Peyer's patch (tissue), 4 donors: ENCODE results near the gene PGM2. TPM values are rescaled to one million over a fixed set of nuclear protein-coding genes. Genes with fewer than 3 reads are reported as not detected.

Source experiments
- DNase-seq, 3 donors: peaks; one replicate each; pipeline ENCODE4 v3.0.0-alpha.2; 2017 to 2019
- H3K27ac ChIP-seq, 4 donors: fragments of 200-600 bp; sonication (generic); one replicate each; pipeline ENCODE4 v1.5.1; 2016 to 2019
- H3K27me3 ChIP-seq, 2 donors: fragments of 200-600 bp; sonication (generic); one replicate each; pipeline ENCODE4 v1.5.1; 2019
- H3K36me3 ChIP-seq, 3 donors: fragments of 200-600 bp; sonication (generic); one replicate each; pipeline ENCODE4 v1.5.1; 2016 to 2019
- H3K4me1 ChIP-seq, 4 donors: fragments of 200-600 bp; sonication (generic); one replicate each; pipeline ENCODE4 v1.5.1; 2016 to 2019
- H3K4me3 ChIP-seq, 4 donors: fragments of 200-600 bp; sonication (generic); 1 replicate in 3 of 4; 2 replicates in 1 of 4; pipeline ENCODE4 v1.5.1; 2016 to 2019; ENCODE audit warnings: mild to moderate bottlenecking in 1 of 4
- H3K9me3 ChIP-seq, 4 donors: fragments of 200-600 bp; sonication (generic); one replicate each; pipeline ENCODE4 v1.5.1; 2016 to 2019; ENCODE audit warnings: mild to moderate bottlenecking in 1 of 4
- POLR2A ChIP-seq, 2 donors: fragments of 450-650 bp; IDR thresholded peaks; one replicate each; pipeline ENCODE4 v1.5.1; 2017; ENCODE audit warnings: antibody characterized with exemption in 2 of 2, mild to moderate bottlenecking in 2 of 2, moderate library complexity in 2 of 2
- total RNA-seq, 4 donors: library from RNA; depleted of rRNA; stranded (reverse); fragments of >200 nt; gene quantifications; one replicate each; pipeline ENCODE4 v1.1.0, GENCODE V29; 2016
- TF ChIP-seq, protein P1 (sequence below), 6 experiments: fragments of 450-650 bp in 4 of 6; fragments of 200-600 bp in 2 of 6; sonication (generic) in 1 of 6; IDR thresholded peaks; one replicate each; pipeline ENCODE4 v1.5.1; 2017 to 2019; ENCODE audit warnings: antibody characterized with exemption in 6 of 6, mild to moderate bottlenecking in 3 of 6, moderate library complexity in 1 of 6

PGM2 gene
- total RNA-seq, 4 donors from 2014 or later = 11.3 to 27.2 (median 16.5) TPM

DNA sequence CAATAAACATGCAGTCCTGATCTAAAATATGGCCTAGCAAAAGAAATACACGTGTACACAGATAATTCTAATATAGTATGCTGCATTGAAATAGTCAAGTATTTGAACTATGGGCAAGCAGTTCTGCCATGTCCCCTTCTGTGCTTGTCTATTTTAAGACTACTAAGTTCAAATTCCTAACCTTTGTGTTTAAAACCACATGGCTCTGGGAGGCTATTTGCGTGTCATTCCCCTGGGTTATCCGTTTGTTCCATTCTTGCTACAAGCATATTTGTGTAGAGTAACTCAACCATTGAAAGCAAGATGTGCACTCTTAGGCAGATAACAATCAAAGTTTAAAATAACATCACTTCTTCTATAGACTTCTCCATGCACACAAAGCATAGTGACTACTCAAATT is 39.0 kb downstream of the PGM2 start:
- Histone ChIP-seq H3K4me3 (no peak overlapping the region), H3K36me3 (peaks cover 0 to 26% (median 0%) of the 10 kb centered on the region in 3 donors), H3K4me1 (peaks cover 0 to 4% (median 0%) of the 10 kb centered on the region in 4 donors), H3K27ac (no peak overlapping the region), H3K27me3 (no peaks in the 10 kb centered on the region), H3K9me3 (no peaks in the 10 kb centered on the region)
- no peak for DNase-seq
- TF ChIP-seq POLR2A (IDR thresholded peaks at IDR 0.05) = no peak
- TF ChIP-seq, protein P1, sequence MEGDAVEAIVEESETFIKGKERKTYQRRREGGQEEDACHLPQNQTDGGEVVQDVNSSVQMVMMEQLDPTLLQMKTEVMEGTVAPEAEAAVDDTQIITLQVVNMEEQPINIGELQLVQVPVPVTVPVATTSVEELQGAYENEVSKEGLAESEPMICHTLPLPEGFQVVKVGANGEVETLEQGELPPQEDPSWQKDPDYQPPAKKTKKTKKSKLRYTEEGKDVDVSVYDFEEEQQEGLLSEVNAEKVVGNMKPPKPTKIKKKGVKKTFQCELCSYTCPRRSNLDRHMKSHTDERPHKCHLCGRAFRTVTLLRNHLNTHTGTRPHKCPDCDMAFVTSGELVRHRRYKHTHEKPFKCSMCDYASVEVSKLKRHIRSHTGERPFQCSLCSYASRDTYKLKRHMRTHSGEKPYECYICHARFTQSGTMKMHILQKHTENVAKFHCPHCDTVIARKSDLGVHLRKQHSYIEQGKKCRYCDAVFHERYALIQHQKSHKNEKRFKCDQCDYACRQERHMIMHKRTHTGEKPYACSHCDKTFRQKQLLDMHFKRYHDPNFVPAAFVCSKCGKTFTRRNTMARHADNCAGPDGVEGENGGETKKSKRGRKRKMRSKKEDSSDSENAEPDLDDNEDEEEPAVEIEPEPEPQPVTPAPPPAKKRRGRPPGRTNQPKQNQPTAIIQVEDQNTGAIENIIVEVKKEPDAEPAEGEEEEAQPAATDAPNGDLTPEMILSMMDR (IDR thresholded peaks at IDR 0.05) = no peak

DNA sequence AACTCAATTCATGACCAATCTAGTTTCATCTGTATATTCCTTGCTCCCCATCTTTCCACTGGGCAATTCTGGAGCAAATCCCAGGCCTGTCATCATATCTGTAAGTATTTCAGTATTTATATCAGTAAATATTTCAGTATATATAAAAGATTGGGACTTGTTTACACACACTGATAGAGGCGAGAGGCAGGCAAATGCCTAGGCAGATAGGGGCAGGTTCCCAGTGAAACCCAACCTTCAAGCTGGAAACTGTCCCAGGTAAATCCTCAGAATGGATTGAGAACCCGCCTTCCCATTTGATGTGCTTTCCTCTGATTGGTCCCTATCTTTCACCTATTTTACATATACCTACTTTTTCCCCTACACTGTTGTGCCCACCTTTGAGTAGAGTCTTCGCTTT is 40.6 kb downstream of the PGM2 start:
- Histone ChIP-seq H3K27me3 (no peaks in the 10 kb centered on the region), H3K27ac (no peak overlapping the region), H3K4me1 (peaks cover 0 to 4% (median 0%) of the 10 kb centered on the region in 4 donors), H3K4me3 (no peak overlapping the region), H3K36me3 (peaks cover 0 to 15% (median 0%) of the 10 kb centered on the region in 3 donors), H3K9me3 (no peaks in the 10 kb centered on the region)
- TF ChIP-seq, protein P1 (IDR thresholded peaks at IDR 0.05) = no peak
- TF ChIP-seq POLR2A (IDR thresholded peaks at IDR 0.05) = no peak
- no peak for DNase-seq

DNA sequence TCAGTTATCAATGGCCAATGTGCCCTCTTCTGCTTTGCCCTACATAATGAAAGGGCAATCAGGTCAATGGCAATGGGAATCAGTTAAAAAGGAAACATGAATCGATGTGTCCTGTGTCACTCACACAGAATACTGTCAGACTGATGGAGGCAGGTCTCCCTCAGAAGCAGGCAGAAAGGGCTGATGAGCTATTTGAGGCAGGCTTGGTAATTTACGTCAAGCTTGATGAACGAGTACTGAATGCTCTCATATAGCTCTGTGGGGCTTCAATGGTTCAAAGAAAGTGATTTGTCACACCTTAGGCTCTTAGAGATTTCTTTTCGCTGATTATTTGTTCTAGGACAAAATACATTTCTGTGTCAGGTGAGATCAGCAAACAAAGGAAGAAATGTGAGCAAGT is 41.8 kb downstream of the PGM2 start:
- TF ChIP-seq, protein P1 (IDR thresholded peaks at IDR 0.05) = no peak
- no peak for TF ChIP-seq POLR2A (IDR thresholded peaks at IDR 0.05)
- no peak for DNase-seq

DNA sequence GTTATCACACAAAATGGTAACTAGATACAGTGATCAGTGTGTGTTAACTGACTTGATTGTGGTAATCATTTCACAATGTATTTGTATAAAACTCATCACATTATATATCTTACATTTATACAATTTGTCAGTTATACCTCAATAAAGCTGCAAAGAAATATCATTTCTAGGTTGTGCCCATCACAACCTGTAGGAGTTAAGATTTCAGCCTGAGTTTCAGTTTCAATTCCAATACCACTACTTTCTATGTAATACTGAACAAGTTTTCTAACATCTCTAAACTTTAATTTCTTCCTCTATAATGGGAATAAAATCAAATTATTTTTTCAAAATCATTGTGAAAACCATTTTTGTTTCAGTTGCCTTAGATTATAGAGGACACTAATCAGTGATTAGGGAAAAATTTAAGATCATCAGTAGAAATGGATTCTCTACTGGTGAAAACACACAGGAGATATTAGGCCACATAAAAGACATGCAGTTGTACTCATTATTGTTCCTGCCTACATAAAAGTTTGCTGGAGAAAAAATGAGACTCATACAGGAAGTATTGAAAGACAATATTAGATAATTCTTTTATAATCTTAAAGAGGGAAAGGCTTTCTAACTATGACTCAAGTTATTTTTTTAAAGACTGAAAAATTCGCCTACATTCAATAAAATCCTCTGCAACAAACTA is 46.0 kb downstream of the PGM2 start:
- DNase-seq = no peak
- Histone ChIP-seq H3K4me1 (peaks cover 0 to 21% (median 0%) of the 10 kb centered on the region in 4 donors), H3K9me3 (no peaks in the 10 kb centered on the region), H3K36me3 (no peaks in the 10 kb centered on the region), H3K27me3 (no peaks in the 10 kb centered on the region), H3K4me3 (no peak overlapping the region), H3K27ac (no peak overlapping the region)
- no peak for TF ChIP-seq POLR2A (IDR thresholded peaks at IDR 0.05)
- TF ChIP-seq, protein P1 (IDR thresholded peaks at IDR 0.05) = no peak

More for the DNA sequence above, 41.8 kb downstream of the PGM2 start:
- no peak overlapping the region for H3K27ac ChIP-seq
- no peaks in the 10 kb centered on the region for H3K9me3 ChIP-seq
- H3K36me3 ChIP-seq = peaks cover 0 to 6% (median 0%) of the 10 kb centered on the region in 3 donors
- no peak overlapping the region for H3K4me3 ChIP-seq
- peaks cover 0 to 4% (median 0%) of the 10 kb centered on the region in 4 donors for H3K4me1 ChIP-seq
- no peaks in the 10 kb centered on the region for H3K27me3 ChIP-seq

DNA sequence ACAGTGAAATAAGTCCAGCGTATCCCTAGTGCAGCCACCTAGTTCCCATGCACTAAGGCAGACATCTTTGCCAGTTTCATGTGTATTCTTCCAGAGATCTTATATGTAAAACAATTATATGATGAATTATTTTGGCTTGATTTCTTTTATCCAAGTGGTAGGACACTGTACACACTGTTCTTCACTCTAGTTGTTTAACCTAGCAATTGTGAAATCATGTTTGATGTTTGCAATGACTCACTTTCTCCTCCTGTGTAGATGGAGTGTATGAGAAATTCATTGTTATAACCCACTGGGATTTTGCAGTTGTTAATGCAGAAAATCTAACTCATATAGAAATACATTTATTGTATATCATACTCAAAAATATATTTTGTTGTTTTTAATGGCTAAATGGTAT is 46.9 kb downstream of the PGM2 start:
- H3K4me1 ChIP-seq = peaks cover 0 to 21% (median 0%) of the 10 kb centered on the region in 4 donors
- H3K36me3 ChIP-seq = no peaks in the 10 kb centered on the region
- H3K27ac ChIP-seq = peak overlapping the region in 1 of 4 donors; percentile 6
- H3K4me3 ChIP-seq = no peak overlapping the region
- no peaks in the 10 kb centered on the region for H3K9me3 ChIP-seq
- H3K27me3 ChIP-seq = no peaks in the 10 kb centered on the region
- DNase-seq = no peak
- TF ChIP-seq POLR2A (IDR thresholded peaks at IDR 0.05) = no peak
- TF ChIP-seq, protein P1 (IDR thresholded peaks at IDR 0.05) = peak in 1 of 6 experiments; percentile 10
